CD14-positive monocyte (primary cell): ENCODE results near the gene MS4A7. TPM values are rescaled to one million over a fixed set of nuclear protein-coding genes. Genes with fewer than 3 reads are reported as not detected.

ENCODE experiments used
- DNase-seq, 3 donors: peaks; one replicate each; pipeline ENCODE4 v3.0.0-alpha.2; 2011 to 2022
- H2AFZ ChIP-seq: 2 replicates; pipeline ENCODE4 v1.6.0; 2012; ENCODE audit warnings: mild to moderate bottlenecking, low read depth, low read length, inconsistent platforms; ENCODE audit not compliant: insufficient read depth, poor library complexity, severe bottlenecking
- H3K27ac ChIP-seq, 2 donors: 1 replicate in 1 of 2; 2 replicates in 1 of 2; pipeline ENCODE4 v1.5.1; 2012 to 2013; ENCODE audit warnings: low read length in 2 of 2, control low read depth in 1 of 2, inconsistent platforms in 1 of 2, low read depth in 1 of 2, mild to moderate bottlenecking in 1 of 2
- H3K27me3 ChIP-seq, 2 donors: one replicate each; pipeline versions ENCODE4 v1.6.0 to v1.6.1; 2011 to 2013; ENCODE audit warnings: low read length in 2 of 2; ENCODE audit not compliant: control insufficient read depth in 2 of 2, insufficient read depth in 2 of 2
- H3K36me3 ChIP-seq, 2 donors: replicated peaks in 1 of 2; 1 replicate in 1 of 2; 2 replicates in 1 of 2; pipeline versions ENCODE4 v1.5.1 to v1.6.1; 2012 to 2013; ENCODE audit warnings: low read length in 2 of 2, control low read depth in 1 of 2, inconsistent platforms in 1 of 2, mild to moderate bottlenecking in 1 of 2; ENCODE audit not compliant: insufficient read depth in 2 of 2, control insufficient read depth in 1 of 2
- H3K4me1 ChIP-seq, 2 donors: 1 replicate in 1 of 2; 2 replicates in 1 of 2; pipeline versions ENCODE4 v1.5.1 to v1.6.1; 2012 to 2013; ENCODE audit warnings: low read length in 2 of 2, control low read depth in 1 of 2, inconsistent platforms in 1 of 2, mild to moderate bottlenecking in 1 of 2, moderate library complexity in 1 of 2; ENCODE audit not compliant: insufficient read depth in 2 of 2, control insufficient read depth in 1 of 2
- H3K4me2 ChIP-seq: replicated peaks from 2 replicates; pipeline ENCODE3; 2012; ENCODE audit warnings: low read length, moderate library complexity, mild to moderate bottlenecking; ENCODE audit not compliant: poor library complexity, severe bottlenecking; ENCODE audit errors: extremely low read depth
- H3K4me3 ChIP-seq, 3 experiments: fragments of 200-600 bp in 1 of 3; sonication (generic) in 1 of 3; replicated peaks in 1 of 3; 1 replicate in 2 of 3; 2 replicates in 1 of 3; pipeline ENCODE4 v1.5.1; 2011 to 2013; ENCODE audit warnings: low read length in 3 of 3, mild to moderate bottlenecking in 3 of 3, control low read depth in 2 of 3, low read depth in 2 of 3, inconsistent platforms in 1 of 3, moderate library complexity in 1 of 3
- H3K79me2 ChIP-seq: 2 replicates; pipeline ENCODE4 v1.6.0; 2012; ENCODE audit warnings: mild to moderate bottlenecking, control low read depth, inconsistent platforms, low read length, moderate library complexity; ENCODE audit not compliant: insufficient read depth
- H3K9ac ChIP-seq: 2 replicates; pipeline ENCODE4 v1.6.0; 2017; ENCODE audit warnings: low read length, mild to moderate bottlenecking; ENCODE audit not compliant: insufficient read depth, poor library complexity, severe bottlenecking
- H3K9me3 ChIP-seq, 2 donors: replicated peaks in 1 of 2; 1 replicate in 1 of 2; 2 replicates in 1 of 2; pipeline versions ENCODE4 v1.5.1 to v1.6.1; 2012 to 2013; ENCODE audit warnings: low read length in 2 of 2, control low read depth in 1 of 2; ENCODE audit not compliant: control insufficient read depth in 1 of 2, insufficient read depth in 1 of 2
- H4K20me1 ChIP-seq: 2 replicates; pipeline ENCODE4 v1.6.0; 2012; ENCODE audit warnings: mild to moderate bottlenecking, low read length, control low read depth, moderate library complexity; ENCODE audit not compliant: insufficient read depth
- H3K27ac Mint-ChIP-seq, 7 donors: one replicate each; pipeline ENCODE4 v1.8.0; 2020; ENCODE audit warnings: mild to moderate bottlenecking in 7 of 7, mixed read lengths in 7 of 7, moderate library complexity in 6 of 7, inconsistent platforms in 2 of 7
- H3K27me3 Mint-ChIP-seq, 3 donors: one replicate each; pipeline ENCODE4 v1.8.0; 2021 to 2022; ENCODE audit warnings: low read depth in 3 of 3, mild to moderate bottlenecking in 3 of 3, mixed read lengths in 3 of 3, moderate library complexity in 3 of 3, inconsistent platforms in 1 of 3
- H3K36me3 Mint-ChIP-seq, 2 donors: one replicate each; pipeline ENCODE4 v1.8.0; 2020; ENCODE audit warnings: mixed read lengths in 2 of 2, inconsistent platforms in 1 of 2, mild to moderate bottlenecking in 1 of 2
- H3K4me1 Mint-ChIP-seq: one replicate; pipeline ENCODE4 v1.8.0; 2020; ENCODE audit warnings: mild to moderate bottlenecking, mixed read lengths
- H3K4me3 Mint-ChIP-seq, 2 donors: one replicate each; pipeline ENCODE4 v1.8.0; 2020; ENCODE audit warnings: mild to moderate bottlenecking in 2 of 2, mixed read lengths in 2 of 2, moderate library complexity in 1 of 2
- H3K9me3 Mint-ChIP-seq, 7 donors: one replicate each; pipeline ENCODE4 v1.8.0; 2020 to 2022; ENCODE audit warnings: mixed read lengths in 7 of 7, mild to moderate bottlenecking in 6 of 7, moderate library complexity in 6 of 7, inconsistent platforms in 2 of 7
- CTCF ChIP-seq: fragments of 200-600 bp; IDR thresholded peaks from one replicate; pipeline ENCODE4 v1.8.0; 2022; ENCODE audit warnings: antibody characterized with exemption, mild to moderate bottlenecking
- WGBS: methylation state at CpG from one replicate; pipeline ENCODE4 v1.1.5; 2013; ENCODE audit warnings: missing lambda C conversion rate; ENCODE audit not compliant: insufficient coverage; 5-methylcytosine and 5-hydroxymethylcytosine counted together
- intact Hi-C, 2 donors: fragments of 100-400 bp; cut with micrococcal nuclease; formaldehyde crosslinking; loops; one replicate each; pipeline versions ENCODE4 v1.15.0 to v1.15.1; 2023
- polyA plus RNA-seq, 3 donors: library from polyadenylated mRNA; depleted of rRNA in 1 of 3; unstranded in 2 of 3; stranded (reverse) in 1 of 3; fragments of 300-500 nt in 2 of 3; fragments of >200 nt in 1 of 3; fragmentation: Illumina TruSeq in 2 of 3; gene quantifications; 1 replicate in 2 of 3; 2 replicates in 1 of 3; pipeline ENCODE4 v1.2.3, GENCODE V29; 2012 to 2021

Gene MS4A7
- polyA plus RNA-seq, 3 donors = 181 to 596 (median 504) TPM

- Mint-ChIP-seq H3K36me3 (no peaks in the 10 kb centered on the region), H3K4me1 (peaks cover 2% of the 10 kb centered on the region), H3K27me3 (no peaks in the 10 kb centered on the region), H3K4me3 (no peak overlapping the region), H3K9me3 (no peaks in the 10 kb centered on the region), H3K27ac (no peak overlapping the region)
- Histone ChIP-seq H3K79me2 (no peaks in the 10 kb centered on the region), H3K27me3 (no peaks in the 10 kb centered on the region), H3K36me3 (no peaks in the 10 kb centered on the region), H3K27ac (no peak overlapping the region), H3K4me1 (no peaks in the 10 kb centered on the region), H3K9me3 (no peaks in the 10 kb centered on the region), H3K4me3 (no peak overlapping the region), H4K20me1 (no peaks in the 10 kb centered on the region), H3K9ac (no peak overlapping the region), H3K4me2 (no peak overlapping the region), H2AFZ (no peak overlapping the region)
- peak in 2 of 3 donors; percentile 47 to 62 for DNase-seq
- peak; percentile 91 for TF ChIP-seq CTCF
- intact Hi-C loops = loop anchor here (5.0 to 10.0 kb wide), 2 partner anchors 272 to 274 kb away; no protein-coding TSS in a partner anchor
- WGBS = 100% methylated on average over 2 of the region's 10 CpGs
These were observed 35.1 kb upstream of the MS4A7 start for GRCh38 chr11:60343094-60343704.

- DNase-seq = no peak
- H3K79me2 ChIP-seq = no peaks in the 10 kb centered on the region
- H3K27me3 ChIP-seq = no peaks in the 10 kb centered on the region
- no peaks in the 10 kb centered on the region for H3K9me3 Mint-ChIP-seq
- H3K9ac ChIP-seq = no peak overlapping the region
- no peak overlapping the region for H3K4me3 Mint-ChIP-seq
- no peak overlapping the region for H2AFZ ChIP-seq
- intact Hi-C loops = loop anchor here (5.0 to 10.0 kb wide), 2 partner anchors 271 to 273 kb away; no protein-coding TSS in a partner anchor
- no peak overlapping the region for H3K27ac ChIP-seq
- H3K4me1 Mint-ChIP-seq = peaks cover 2% of the 10 kb centered on the region
- H3K4me1 ChIP-seq = no peaks in the 10 kb centered on the region
- no peak for TF ChIP-seq CTCF
- WGBS = no CpG with 5 or more reads among the region's 2 CpGs
- H3K36me3 ChIP-seq = no peaks in the 10 kb centered on the region
- H3K27me3 Mint-ChIP-seq = no peaks in the 10 kb centered on the region
- no peaks in the 10 kb centered on the region for H3K36me3 Mint-ChIP-seq
- H3K4me2 ChIP-seq = no peak overlapping the region
- no peak overlapping the region for H3K4me3 ChIP-seq
- H3K9me3 ChIP-seq = no peaks in the 10 kb centered on the region
- H4K20me1 ChIP-seq = no peaks in the 10 kb centered on the region
- no peak overlapping the region for H3K27ac Mint-ChIP-seq
These were observed 34.2 kb upstream of the MS4A7 start for GRCh38 chr11:60344146-60344545.
